ENCODE measurements around the gene KRTAP10-6. TPM values are rescaled to one million over a fixed set of nuclear protein-coding genes. Genes with fewer than 3 reads are reported as not detected.

Gene KRTAP10-6
- total RNA-seq, 1 donor from 2014 or later: not detected

GRCh38 chr21:44623575-44623974 is 31.3 kb upstream of the KRTAP10-6 start:
- H3K9me3 Mint-ChIP-seq (ENCODE audit: unreplicated experiment): peaks cover 9% of the 10 kb centered on the region
- no peaks in the 10 kb centered on the region for H3K27me3 Mint-ChIP-seq (ENCODE audit: unreplicated experiment)
- H3K4me3 Mint-ChIP-seq (ENCODE audit: unreplicated experiment): no peak overlapping the region
- H3K36me3 Mint-ChIP-seq (ENCODE audit: unreplicated experiment): peaks cover 46% of the 10 kb centered on the region
- H3K4me1 Mint-ChIP-seq (ENCODE audit: low read depth, unreplicated experiment): no peaks in the 10 kb centered on the region
- TF ChIP-seq, protein P1, sequence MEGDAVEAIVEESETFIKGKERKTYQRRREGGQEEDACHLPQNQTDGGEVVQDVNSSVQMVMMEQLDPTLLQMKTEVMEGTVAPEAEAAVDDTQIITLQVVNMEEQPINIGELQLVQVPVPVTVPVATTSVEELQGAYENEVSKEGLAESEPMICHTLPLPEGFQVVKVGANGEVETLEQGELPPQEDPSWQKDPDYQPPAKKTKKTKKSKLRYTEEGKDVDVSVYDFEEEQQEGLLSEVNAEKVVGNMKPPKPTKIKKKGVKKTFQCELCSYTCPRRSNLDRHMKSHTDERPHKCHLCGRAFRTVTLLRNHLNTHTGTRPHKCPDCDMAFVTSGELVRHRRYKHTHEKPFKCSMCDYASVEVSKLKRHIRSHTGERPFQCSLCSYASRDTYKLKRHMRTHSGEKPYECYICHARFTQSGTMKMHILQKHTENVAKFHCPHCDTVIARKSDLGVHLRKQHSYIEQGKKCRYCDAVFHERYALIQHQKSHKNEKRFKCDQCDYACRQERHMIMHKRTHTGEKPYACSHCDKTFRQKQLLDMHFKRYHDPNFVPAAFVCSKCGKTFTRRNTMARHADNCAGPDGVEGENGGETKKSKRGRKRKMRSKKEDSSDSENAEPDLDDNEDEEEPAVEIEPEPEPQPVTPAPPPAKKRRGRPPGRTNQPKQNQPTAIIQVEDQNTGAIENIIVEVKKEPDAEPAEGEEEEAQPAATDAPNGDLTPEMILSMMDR (IDR thresholded peaks at IDR 0.05; ENCODE audit: partially characterized antibody, unreplicated experiment): no peak
- H3K27ac Mint-ChIP-seq (ENCODE audit: unreplicated experiment): no peak overlapping the region
- no peak for DNase-seq

DNA sequence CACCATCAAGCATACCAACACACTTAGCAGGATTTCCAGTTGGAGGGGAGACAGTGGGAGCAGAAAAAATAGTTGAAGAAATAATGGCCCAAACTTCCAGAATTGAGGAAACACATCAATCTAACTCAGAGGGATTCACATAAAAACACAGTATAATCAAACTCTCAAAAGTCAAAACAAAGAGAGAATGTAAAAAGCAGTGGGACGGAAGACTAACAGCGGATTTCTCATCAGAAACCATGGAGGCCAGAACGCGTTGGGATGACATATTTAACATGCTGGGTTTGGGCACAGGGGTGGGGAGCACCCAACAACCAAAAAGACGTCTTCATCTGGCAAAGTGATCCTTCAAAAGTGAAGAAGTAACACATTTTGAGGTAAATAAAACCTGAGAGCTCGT is 27.6 kb upstream of the KRTAP10-6 start:
- Mint-ChIP-seq H3K4me1 (ENCODE audit: low read depth, unreplicated experiment) (peaks cover 10% of the 10 kb centered on the region), H3K36me3 (ENCODE audit: unreplicated experiment) (peaks cover 42% of the 10 kb centered on the region), H3K4me3 (ENCODE audit: unreplicated experiment) (no peak overlapping the region), H3K27ac (ENCODE audit: unreplicated experiment) (no peak overlapping the region), H3K9me3 (ENCODE audit: unreplicated experiment) (peaks cover 15% of the 10 kb centered on the region), H3K27me3 (ENCODE audit: unreplicated experiment) (peaks cover 6% of the 10 kb centered on the region)
- TF ChIP-seq, protein P1 (IDR thresholded peaks at IDR 0.05; ENCODE audit: partially characterized antibody, unreplicated experiment): no peak
- no peak for DNase-seq

- Mint-ChIP-seq H3K4me1 (ENCODE audit: low read depth, unreplicated experiment) (peaks cover 10% of the 10 kb centered on the region), H3K9me3 (ENCODE audit: unreplicated experiment) (peaks cover 11% of the 10 kb centered on the region), H3K4me3 (ENCODE audit: unreplicated experiment) (no peak overlapping the region), H3K27ac (ENCODE audit: unreplicated experiment) (no peak overlapping the region), H3K27me3 (ENCODE audit: unreplicated experiment) (peaks cover 9% of the 10 kb centered on the region), H3K36me3 (ENCODE audit: unreplicated experiment) (peaks cover 33% of the 10 kb centered on the region)
- TF ChIP-seq, protein P1 (IDR thresholded peaks at IDR 0.05; ENCODE audit: partially characterized antibody, unreplicated experiment): no peak
- no peak for DNase-seq
Measured at GRCh38 chr21:44618909-44619308, 26.6 kb upstream of the KRTAP10-6 start.

DNA sequence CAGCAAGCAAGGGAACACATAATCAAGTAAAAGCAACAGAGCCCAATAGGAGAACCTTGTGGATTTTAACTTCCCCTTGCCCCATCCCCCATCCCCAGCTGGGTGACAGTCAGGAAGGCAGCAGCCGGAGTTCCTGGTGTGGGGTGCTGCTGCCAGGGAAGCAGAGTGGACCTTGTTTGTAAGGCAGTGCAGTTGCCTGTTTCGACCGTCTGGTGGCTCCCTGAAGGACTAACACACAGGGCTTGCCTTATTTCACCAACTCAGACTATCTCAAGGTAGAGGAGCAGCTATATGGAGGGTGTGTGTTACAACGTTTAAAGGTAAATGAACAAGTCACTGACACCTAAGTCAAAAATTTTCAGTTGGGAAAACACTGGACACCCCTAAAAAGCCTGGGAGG is 26.2 kb upstream of the KRTAP10-6 start:
- Mint-ChIP-seq H3K36me3 (ENCODE audit: unreplicated experiment) (peaks cover 29% of the 10 kb centered on the region), H3K9me3 (ENCODE audit: unreplicated experiment) (peaks cover 13% of the 10 kb centered on the region), H3K4me3 (ENCODE audit: unreplicated experiment) (no peak overlapping the region), H3K27ac (ENCODE audit: unreplicated experiment) (no peak overlapping the region), H3K27me3 (ENCODE audit: unreplicated experiment) (peaks cover 9% of the 10 kb centered on the region), H3K4me1 (ENCODE audit: low read depth, unreplicated experiment) (peaks cover 10% of the 10 kb centered on the region)
- TF ChIP-seq, protein P1 (IDR thresholded peaks at IDR 0.05; ENCODE audit: partially characterized antibody, unreplicated experiment): no peak
- no peak for DNase-seq

DNA sequence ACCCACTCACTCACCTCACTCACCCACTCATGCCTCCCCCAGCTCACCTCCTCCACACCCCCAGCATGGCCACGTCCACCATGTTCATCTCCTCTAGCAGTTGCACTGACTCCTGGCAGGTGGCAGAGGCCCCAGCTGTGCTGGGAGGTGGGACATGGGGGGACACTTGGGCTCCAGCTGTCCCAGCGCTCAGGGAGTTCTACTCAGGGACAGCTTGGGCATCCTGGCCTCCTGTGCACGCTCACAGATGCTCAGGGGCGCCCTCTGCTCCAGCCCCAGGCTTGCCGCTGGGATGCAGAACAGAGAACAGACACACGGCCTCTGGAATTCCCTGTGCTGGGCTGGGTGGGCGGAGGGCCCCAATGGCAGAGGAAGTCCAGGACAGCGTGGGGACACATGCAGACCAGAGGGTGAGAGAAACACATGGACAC is 24.8 kb upstream of the KRTAP10-6 start:
- DNase-seq: peak; percentile 49
- Mint-ChIP-seq H3K4me1 (ENCODE audit: low read depth, unreplicated experiment) (peaks cover 10% of the 10 kb centered on the region), H3K9me3 (ENCODE audit: unreplicated experiment) (peaks cover 19% of the 10 kb centered on the region), H3K27ac (ENCODE audit: unreplicated experiment) (peak overlapping the region; percentile 78), H3K4me3 (ENCODE audit: unreplicated experiment) (peak overlapping the region; percentile 63), H3K27me3 (ENCODE audit: unreplicated experiment) (peaks cover 9% of the 10 kb centered on the region), H3K36me3 (ENCODE audit: unreplicated experiment) (peaks cover 20% of the 10 kb centered on the region)
- TF ChIP-seq, protein P1 (IDR thresholded peaks at IDR 0.05; ENCODE audit: partially characterized antibody, unreplicated experiment): no peak

All from glutamatergic neuron (in vitro differentiated cells).